ENCODE measurements around the gene RANBP17. TPM values are rescaled to one million over a fixed set of nuclear protein-coding genes. Genes with fewer than 3 reads are reported as not detected.

RANBP17 gene
- total RNA-seq, 1 experiment from 2014 or later: 19.0 TPM

GRCh38 chr5:170836226-170836625, 25.6 kb upstream of the RANBP17 start:
- ChIA-PET POLR2A (no interaction called here), CTCF (interaction anchor here (0.9 kb wide), 1 partner anchor 26 kb away, joined by 3 read pairs; no protein-coding TSS in a partner anchor)
- H3K27me3 Mint-ChIP-seq (ENCODE audit: insufficient read depth, unreplicated experiment): no peaks in the 10 kb centered on the region
- H3K4me3 Mint-ChIP-seq (ENCODE audit: unreplicated experiment): no peak overlapping the region
- no peaks in the 10 kb centered on the region for H3K4me1 Mint-ChIP-seq (ENCODE audit: insufficient read depth, unreplicated experiment)
- no peak for DNase-seq (ENCODE audit: unreplicated experiment)
- H3K27ac Mint-ChIP-seq (ENCODE audit: low read depth, unreplicated experiment): no peak overlapping the region
- intact Hi-C loops (cut with micrococcal nuclease): no loop called here
- TF ChIP-seq CTCF (IDR thresholded peaks at IDR 0.05; ENCODE audit: unreplicated experiment): no peak
- H3K36me3 Mint-ChIP-seq (ENCODE audit: insufficient read depth, unreplicated experiment): peaks cover 5% of the 10 kb centered on the region
- H3K9me3 Mint-ChIP-seq (ENCODE audit: unreplicated experiment): no peaks in the 10 kb centered on the region
- BruUV-seq (replicated peaks): no TSS peak

- intact Hi-C loops (cut with micrococcal nuclease): no loop called here
- Mint-ChIP-seq H3K9me3 (ENCODE audit: unreplicated experiment) (peaks cover 8% of the 10 kb centered on the region), H3K4me3 (ENCODE audit: unreplicated experiment) (no peak overlapping the region), H3K27ac (ENCODE audit: low read depth, unreplicated experiment) (no peak overlapping the region), H3K4me1 (ENCODE audit: insufficient read depth, unreplicated experiment) (peaks cover 26% of the 10 kb centered on the region), H3K27me3 (ENCODE audit: insufficient read depth, unreplicated experiment) (no peaks in the 10 kb centered on the region), H3K36me3 (ENCODE audit: insufficient read depth, unreplicated experiment) (no peaks in the 10 kb centered on the region)
- POLR2A ChIA-PET: no interaction called here
- CTCF ChIA-PET: interaction anchor here (0.6 to 2.0 kb wide), 4 partner anchors 34 to 97 kb away, joined by 3 to 5 read pairs (median 4); no protein-coding TSS in a partner anchor
- TF ChIP-seq CTCF (IDR thresholded peaks at IDR 0.05; ENCODE audit: unreplicated experiment): no peak
- no TSS peak for BruUV-seq (replicated peaks)
- no peak for DNase-seq (ENCODE audit: unreplicated experiment)
These were observed 17.9 kb upstream of the RANBP17 start for GRCh38 chr5:170843870-170844269.

GRCh38 chr5:170844651-170845050, 17.2 kb upstream of the RANBP17 start:
- ChIA-PET POLR2A (interaction anchor here (0.7 kb wide), 1 partner anchor 16 kb away, joined by 3 read pairs; no protein-coding TSS in a partner anchor), CTCF (interaction anchor here (0.6 to 0.9 kb wide), 2 partner anchors 53 to 96 kb away, joined by 3 to 5 read pairs; no protein-coding TSS in a partner anchor)
- Mint-ChIP-seq H3K4me1 (ENCODE audit: insufficient read depth, unreplicated experiment) (peaks cover 31% of the 10 kb centered on the region), H3K9me3 (ENCODE audit: unreplicated experiment) (peaks cover 8% of the 10 kb centered on the region), H3K36me3 (ENCODE audit: insufficient read depth, unreplicated experiment) (no peaks in the 10 kb centered on the region), H3K27ac (ENCODE audit: low read depth, unreplicated experiment) (no peak overlapping the region), H3K27me3 (ENCODE audit: insufficient read depth, unreplicated experiment) (no peaks in the 10 kb centered on the region), H3K4me3 (ENCODE audit: unreplicated experiment) (no peak overlapping the region)
- DNase-seq (ENCODE audit: unreplicated experiment): no peak
- intact Hi-C loops (cut with micrococcal nuclease): no loop called here
- no TSS peak for BruUV-seq (replicated peaks)
- no peak for TF ChIP-seq CTCF (IDR thresholded peaks at IDR 0.05; ENCODE audit: unreplicated experiment)

- no peak overlapping the region for H3K4me3 Mint-ChIP-seq (ENCODE audit: unreplicated experiment)
- H3K27ac Mint-ChIP-seq (ENCODE audit: low read depth, unreplicated experiment): no peak overlapping the region
- H3K36me3 Mint-ChIP-seq (ENCODE audit: insufficient read depth, unreplicated experiment): no peaks in the 10 kb centered on the region
- H3K27me3 Mint-ChIP-seq (ENCODE audit: insufficient read depth, unreplicated experiment): no peaks in the 10 kb centered on the region
- ChIA-PET CTCF (no interaction called here), POLR2A (no interaction called here)
- intact Hi-C loops (cut with micrococcal nuclease): loop anchor here (1.0 kb wide), 1 partner anchor 99 kb away; no protein-coding TSS in a partner anchor
- peaks cover 8% of the 10 kb centered on the region for H3K9me3 Mint-ChIP-seq (ENCODE audit: unreplicated experiment)
- no peak for DNase-seq (ENCODE audit: unreplicated experiment)
- no peak for TF ChIP-seq CTCF (IDR thresholded peaks at IDR 0.05; ENCODE audit: unreplicated experiment)
- BruUV-seq (replicated peaks): no TSS peak
- H3K4me1 Mint-ChIP-seq (ENCODE audit: insufficient read depth, unreplicated experiment): peaks cover 31% of the 10 kb centered on the region
These were observed 15.4 kb upstream of the RANBP17 start for GRCh38 chr5:170846416-170846815.
